CD14-positive monocyte (primary cell): ENCODE data around the gene KIAA0513. TPM values are rescaled to one million over a fixed set of nuclear protein-coding genes. Genes with fewer than 3 reads are reported as not detected.

Experiments used
- DNase-seq, 3 donors: peaks; one replicate each; pipeline ENCODE4 v3.0.0-alpha.2; 2011 to 2022
- H2AFZ ChIP-seq: 2 replicates; pipeline ENCODE4 v1.6.0; 2012; ENCODE audit warnings: mild to moderate bottlenecking, low read depth, low read length, inconsistent platforms; ENCODE audit not compliant: insufficient read depth, poor library complexity, severe bottlenecking
- H3K27ac ChIP-seq, 2 donors: 1 replicate in 1 of 2; 2 replicates in 1 of 2; pipeline ENCODE4 v1.5.1; 2012 to 2013; ENCODE audit warnings: low read length in 2 of 2, control low read depth in 1 of 2, inconsistent platforms in 1 of 2, low read depth in 1 of 2, mild to moderate bottlenecking in 1 of 2
- H3K27me3 ChIP-seq, 2 donors: one replicate each; pipeline versions ENCODE4 v1.6.0 to v1.6.1; 2011 to 2013; ENCODE audit warnings: low read length in 2 of 2; ENCODE audit not compliant: control insufficient read depth in 2 of 2, insufficient read depth in 2 of 2
- H3K36me3 ChIP-seq, 2 donors: replicated peaks in 1 of 2; 1 replicate in 1 of 2; 2 replicates in 1 of 2; pipeline versions ENCODE4 v1.5.1 to v1.6.1; 2012 to 2013; ENCODE audit warnings: low read length in 2 of 2, control low read depth in 1 of 2, inconsistent platforms in 1 of 2, mild to moderate bottlenecking in 1 of 2; ENCODE audit not compliant: insufficient read depth in 2 of 2, control insufficient read depth in 1 of 2
- H3K4me1 ChIP-seq, 2 donors: 1 replicate in 1 of 2; 2 replicates in 1 of 2; pipeline versions ENCODE4 v1.5.1 to v1.6.1; 2012 to 2013; ENCODE audit warnings: low read length in 2 of 2, control low read depth in 1 of 2, inconsistent platforms in 1 of 2, mild to moderate bottlenecking in 1 of 2, moderate library complexity in 1 of 2; ENCODE audit not compliant: insufficient read depth in 2 of 2, control insufficient read depth in 1 of 2
- H3K4me2 ChIP-seq: replicated peaks from 2 replicates; pipeline ENCODE3; 2012; ENCODE audit warnings: low read length, moderate library complexity, mild to moderate bottlenecking; ENCODE audit not compliant: poor library complexity, severe bottlenecking; ENCODE audit errors: extremely low read depth
- H3K4me3 ChIP-seq, 3 experiments: fragments of 200-600 bp in 1 of 3; sonication (generic) in 1 of 3; replicated peaks in 1 of 3; 1 replicate in 2 of 3; 2 replicates in 1 of 3; pipeline ENCODE4 v1.5.1; 2011 to 2013; ENCODE audit warnings: low read length in 3 of 3, mild to moderate bottlenecking in 3 of 3, control low read depth in 2 of 3, low read depth in 2 of 3, inconsistent platforms in 1 of 3, moderate library complexity in 1 of 3
- H3K79me2 ChIP-seq: 2 replicates; pipeline ENCODE4 v1.6.0; 2012; ENCODE audit warnings: mild to moderate bottlenecking, control low read depth, inconsistent platforms, low read length, moderate library complexity; ENCODE audit not compliant: insufficient read depth
- H3K9ac ChIP-seq: 2 replicates; pipeline ENCODE4 v1.6.0; 2017; ENCODE audit warnings: low read length, mild to moderate bottlenecking; ENCODE audit not compliant: insufficient read depth, poor library complexity, severe bottlenecking
- H3K9me3 ChIP-seq, 2 donors: replicated peaks in 1 of 2; 1 replicate in 1 of 2; 2 replicates in 1 of 2; pipeline versions ENCODE4 v1.5.1 to v1.6.1; 2012 to 2013; ENCODE audit warnings: low read length in 2 of 2, control low read depth in 1 of 2; ENCODE audit not compliant: control insufficient read depth in 1 of 2, insufficient read depth in 1 of 2
- H4K20me1 ChIP-seq: 2 replicates; pipeline ENCODE4 v1.6.0; 2012; ENCODE audit warnings: mild to moderate bottlenecking, low read length, control low read depth, moderate library complexity; ENCODE audit not compliant: insufficient read depth
- H3K27ac Mint-ChIP-seq, 7 donors: one replicate each; pipeline ENCODE4 v1.8.0; 2020; ENCODE audit warnings: mild to moderate bottlenecking in 7 of 7, mixed read lengths in 7 of 7, moderate library complexity in 6 of 7, inconsistent platforms in 2 of 7
- H3K27me3 Mint-ChIP-seq, 3 donors: one replicate each; pipeline ENCODE4 v1.8.0; 2021 to 2022; ENCODE audit warnings: low read depth in 3 of 3, mild to moderate bottlenecking in 3 of 3, mixed read lengths in 3 of 3, moderate library complexity in 3 of 3, inconsistent platforms in 1 of 3
- H3K36me3 Mint-ChIP-seq, 2 donors: one replicate each; pipeline ENCODE4 v1.8.0; 2020; ENCODE audit warnings: mixed read lengths in 2 of 2, inconsistent platforms in 1 of 2, mild to moderate bottlenecking in 1 of 2
- H3K4me1 Mint-ChIP-seq: one replicate; pipeline ENCODE4 v1.8.0; 2020; ENCODE audit warnings: mild to moderate bottlenecking, mixed read lengths
- H3K4me3 Mint-ChIP-seq, 2 donors: one replicate each; pipeline ENCODE4 v1.8.0; 2020; ENCODE audit warnings: mild to moderate bottlenecking in 2 of 2, mixed read lengths in 2 of 2, moderate library complexity in 1 of 2
- H3K9me3 Mint-ChIP-seq, 7 donors: one replicate each; pipeline ENCODE4 v1.8.0; 2020 to 2022; ENCODE audit warnings: mixed read lengths in 7 of 7, mild to moderate bottlenecking in 6 of 7, moderate library complexity in 6 of 7, inconsistent platforms in 2 of 7
- CTCF ChIP-seq: fragments of 200-600 bp; IDR thresholded peaks from one replicate; pipeline ENCODE4 v1.8.0; 2022; ENCODE audit warnings: antibody characterized with exemption, mild to moderate bottlenecking
- WGBS: methylation state at CpG from one replicate; pipeline ENCODE4 v1.1.5; 2013; ENCODE audit warnings: missing lambda C conversion rate; ENCODE audit not compliant: insufficient coverage; 5-methylcytosine and 5-hydroxymethylcytosine counted together
- intact Hi-C, 2 donors: fragments of 100-400 bp; cut with micrococcal nuclease; formaldehyde crosslinking; loops; one replicate each; pipeline versions ENCODE4 v1.15.0 to v1.15.1; 2023
- polyA plus RNA-seq, 3 donors: library from polyadenylated mRNA; depleted of rRNA in 1 of 3; unstranded in 2 of 3; stranded (reverse) in 1 of 3; fragments of 300-500 nt in 2 of 3; fragments of >200 nt in 1 of 3; fragmentation: Illumina TruSeq in 2 of 3; gene quantifications; 1 replicate in 2 of 3; 2 replicates in 1 of 3; pipeline ENCODE4 v1.2.3, GENCODE V29; 2012 to 2021

The KIAA0513 gene
- polyA plus RNA-seq, 3 donors, result 21.4 to 77.5 (median 32.7) TPM

- Mint-ChIP-seq H3K27ac (peak overlapping the region in 1 of 7 donors; percentile 63), H3K4me3 (no peak overlapping the region), H3K36me3 (no peaks in the 10 kb centered on the region)
Observed at GRCh38 chr16:85100265-85100664, 72.7 kb downstream of the KIAA0513 start.

GRCh38 chr16:85101956-85102630 is 74.5 kb downstream of the KIAA0513 start:
- H3K4me2 ChIP-seq, result no peak overlapping the region
- no peak for TF ChIP-seq CTCF
- Mint-ChIP-seq H3K36me3 (no peaks in the 10 kb centered on the region), H3K4me1 (peaks cover 55% of the 10 kb centered on the region), H3K4me3 (peak overlapping the region in 1 of 2 donors; percentile 15), H3K27me3 (peaks cover 2 to 5% (median 2%) of the 10 kb centered on the region in 3 donors), H3K9me3 (no peaks in the 10 kb centered on the region), H3K27ac (peak overlapping the region; percentile 55 to 91 (median 81))
- H3K4me3 ChIP-seq, result no peak overlapping the region
- H3K79me2 ChIP-seq, result no peaks in the 10 kb centered on the region
- no peaks in the 10 kb centered on the region for H4K20me1 ChIP-seq
- H3K9ac ChIP-seq, result no peak overlapping the region
- H2AFZ ChIP-seq, result no peak overlapping the region
- peak; percentile 42 to 75 (median 63) for DNase-seq
- intact Hi-C loops, result no loop called here
- peak overlapping the region in 1 of 2 donors; percentile 38 for H3K27ac ChIP-seq
- H3K27me3 ChIP-seq, result no peaks in the 10 kb centered on the region
- no peaks in the 10 kb centered on the region for H3K9me3 ChIP-seq
- WGBS, result 20% methylated on average over 3 of the region's 11 CpGs
- no peaks in the 10 kb centered on the region for H3K36me3 ChIP-seq
- peaks cover 48 to 50% of the 10 kb centered on the region in 2 donors for H3K4me1 ChIP-seq

More at GRCh38 chr16:85100265-85100664, 72.7 kb downstream of the KIAA0513 start:
- Histone ChIP-seq H3K27me3 (no peaks in the 10 kb centered on the region), H3K4me3 (no peak overlapping the region), H3K9ac (no peak overlapping the region), H3K27ac (no peak overlapping the region), H3K36me3 (no peaks in the 10 kb centered on the region), H3K4me2 (no peak overlapping the region), H3K79me2 (no peaks in the 10 kb centered on the region), H4K20me1 (no peaks in the 10 kb centered on the region), H3K4me1 (peaks cover 45 to 46% of the 10 kb centered on the region in 2 donors), H3K9me3 (no peaks in the 10 kb centered on the region), H2AFZ (no peak overlapping the region)
- no peak for DNase-seq
- no peak for TF ChIP-seq CTCF
- intact Hi-C loops, result no loop called here
- peaks cover 52% of the 10 kb centered on the region for H3K4me1 Mint-ChIP-seq
- no CpG with 5 or more reads among the region's 10 CpGs for WGBS
- H3K27me3 Mint-ChIP-seq, result peaks cover 4 to 5% (median 5%) of the 10 kb centered on the region in 3 donors
- H3K9me3 Mint-ChIP-seq, result no peaks in the 10 kb centered on the region
